SK-N-SH (cell line): ENCODE measurements around the gene LRP4. TPM values are rescaled to one million over a fixed set of nuclear protein-coding genes. Genes with fewer than 3 reads are reported as not detected.

Experiments
- CHD2 ChIP-seq: fragments of 150-350 bp; IDR thresholded peaks from 2 replicates; pipeline ENCODE4 v1.6.1; 2018; ENCODE audit warnings: low read length; ENCODE audit not compliant: partially characterized antibody
- CTCF ChIP-seq: fragments of 200-600 bp; sonication (generic); IDR thresholded peaks from 2 replicates; pipeline ENCODE4 v1.6.1; 2017; ENCODE audit warnings: antibody characterized with exemption, mild to moderate bottlenecking, moderate library complexity
- EP300 ChIP-seq, 2 experiments: IDR thresholded peaks; 2 replicates each; pipeline versions ENCODE4 v1.4.0 to v1.6.1; 2012; ENCODE audit warnings: borderline replicate concordance in 1 of 2, low read depth in 1 of 2, low read length in 1 of 2
- EZH2phosphoT487 ChIP-seq: fragments of 200-600 bp; sonication (generic); IDR thresholded peaks from 2 replicates; pipeline ENCODE4 v1.6.1; 2017; ENCODE audit warnings: low read depth, mixed run types, mild to moderate bottlenecking, antibody characterized with exemption, moderate library complexity, borderline replicate concordance
- FOSL2 ChIP-seq: IDR thresholded peaks from 2 replicates; pipeline ENCODE4 v1.4.0; 2012; ENCODE audit warnings: low read depth, mild to moderate bottlenecking, moderate library complexity, borderline replicate concordance
- FOXJ3 ChIP-seq: sonication (generic); formaldehyde crosslinking; IDR thresholded peaks from 2 replicates; pipeline ENCODE4 v1.5.1; 2020; ENCODE audit warnings: mild to moderate bottlenecking, missing genetic modification reagents
- FOXM1 ChIP-seq: IDR thresholded peaks from 2 replicates; pipeline ENCODE4 v1.4.0; 2012; ENCODE audit warnings: low read depth, mild to moderate bottlenecking
- GATA2 ChIP-seq: sonication (generic); formaldehyde crosslinking; IDR thresholded peaks from 2 replicates; pipeline ENCODE4 v1.5.0; 2020; ENCODE audit warnings: mild to moderate bottlenecking, missing genetic modification reagents
- IRF3 ChIP-seq: fragments of 150-350 bp; IDR thresholded peaks from 2 replicates; pipeline ENCODE4 v1.6.1; 2016; ENCODE audit warnings: mild to moderate bottlenecking, low read depth, low read length
- JUND ChIP-seq: IDR thresholded peaks from 2 replicates; pipeline ENCODE4 v1.4.0; 2012
- MAX ChIP-seq: IDR thresholded peaks from 2 replicates; pipeline ENCODE4 v1.4.0; 2012; ENCODE audit warnings: low read depth
- MEF2A ChIP-seq: IDR thresholded peaks from 2 replicates; pipeline ENCODE4 v1.4.0; 2012; ENCODE audit warnings: low read depth, borderline replicate concordance
- MXI1 ChIP-seq: IDR thresholded peaks from 2 replicates; pipeline ENCODE4 v1.6.1; 2012; ENCODE audit warnings: mild to moderate bottlenecking, low read depth, low read length, improper control_type of control experiment
- NFIC ChIP-seq: IDR thresholded peaks from 2 replicates; pipeline ENCODE4 v1.4.0; 2012; ENCODE audit warnings: borderline replicate concordance
- NRF1 ChIP-seq: IDR thresholded peaks from 2 replicates; pipeline ENCODE4 v1.6.1; 2012; ENCODE audit warnings: low read depth, mild to moderate bottlenecking, low read length
- PBX3 ChIP-seq: IDR thresholded peaks from 2 replicates; pipeline ENCODE4; 2012
- POLR2AphosphoS5 ChIP-seq: IDR thresholded peaks from 2 replicates; pipeline ENCODE4 v1.6.1; 2012; ENCODE audit warnings: low read depth, low read length
- RXRA ChIP-seq: IDR thresholded peaks from 2 replicates; pipeline ENCODE4 v1.4.0; 2012; ENCODE audit warnings: low read depth, mild to moderate bottlenecking, borderline replicate concordance
- SIN3A ChIP-seq: IDR thresholded peaks from 2 replicates; pipeline ENCODE4 v1.6.1; 2012; ENCODE audit warnings: low read depth, mild to moderate bottlenecking, low read length, moderate library complexity, borderline replicate concordance
- SMC3 ChIP-seq: IDR thresholded peaks from 2 replicates; pipeline ENCODE4 v1.6.1; 2012; ENCODE audit warnings: low read depth, low read length, improper control_type of control experiment
- TAF1 ChIP-seq: IDR thresholded peaks from 2 replicates; pipeline ENCODE4 v1.6.1; 2012; ENCODE audit warnings: low read depth, mild to moderate bottlenecking, low read length, moderate library complexity, borderline replicate concordance
- TEAD4 ChIP-seq: IDR thresholded peaks from 2 replicates; pipeline ENCODE4 v1.4.0; 2012; ENCODE audit warnings: mild to moderate bottlenecking, borderline replicate concordance; ENCODE audit not compliant: insufficient read depth
- USF1 ChIP-seq: IDR thresholded peaks from 2 replicates; pipeline ENCODE4 v1.4.0; 2012; ENCODE audit warnings: low read depth, borderline replicate concordance
- USF2 ChIP-seq: fragments of 150-350 bp; IDR thresholded peaks from 2 replicates; pipeline ENCODE4 v1.6.1; 2017; ENCODE audit warnings: antibody characterized with exemption, low read length, low read depth, borderline replicate concordance
- YY1 ChIP-seq: IDR thresholded peaks from 2 replicates; pipeline ENCODE4 v1.4.0; 2012; ENCODE audit warnings: low read depth, mild to moderate bottlenecking
- polyA plus RNA-seq, 3 experiments: library from polyadenylated mRNA; depleted of rRNA; stranded (reverse); fragments of >200 nt; gene quantifications; 2 replicates each; pipeline ENCODE4 v1.2.3, GENCODE V29; 2012

Gene LRP4
- polyA plus RNA-seq, 1 of the 3 experiments (the other 2 are of a cell fraction): 10.9 TPM

- TF ChIP-seq CHD2 (no peak), USF1 (no peak), MXI1 (no peak), FOSL2 (peak; percentile 96), FOXM1 (no peak), MEF2A (peak; percentile 14; the same call in 1 of the 2 replicates), USF2 (no peak), CTCF (no peak), RXRA (peak; percentile 77; the same call in 1 of the 2 replicates), TAF1 (no peak), PBX3 (peak; percentile 62), FOXJ3 (CRISPR knock-in tag) (no peak), SIN3A (no peak), GATA2 (no peak), NFIC (peak; percentile 94), MAX (peak; percentile 51; the same call in 1 of the 2 replicates), IRF3 (no peak), POLR2AphosphoS5 (peak; percentile 25; the same call in 1 of the 2 replicates), JUND (peak; percentile 90), NRF1 (no peak), EP300 (IDR thresholded peaks at IDR 0.05; ENCODE audit: borderline replicate concordance in 1 of 2, low read depth in 1 of 2, low read length in 1 of 2) (peak in 1 of 2 experiments; percentile 52; a peak in 1 of 4 replicates), SMC3 (no peak), EZH2phosphoT487 (no peak), YY1 (no peak), TEAD4 (0 out of 2 replicates have a peak, but pooled peaks have one; percentile 22)
- TF ChIP-seq, all 33 proteins: peak for 13
Observed at GRCh38 chr11:46920755-46921154, 2.4 kb upstream of the LRP4 start (continued).
